RKO (cell line): ENCODE data around the gene C14orf93.
"Not testable (repeated sequence)": the region's sequence is repeated elsewhere in the genome, so short reads cannot be mapped to it uniquely, and the experiment has no call there.

Source experiments
- DNase-seq: peaks from one replicate; pipeline ENCODE4 v3.0.0-alpha.2; 2016; ENCODE audit warnings: low spot score

The C14orf93 gene

GRCh38 chr14:22973217-22974032 is 36.5 kb downstream of the C14orf93 start:
- peak; percentile 69 for DNase-seq

DNA sequence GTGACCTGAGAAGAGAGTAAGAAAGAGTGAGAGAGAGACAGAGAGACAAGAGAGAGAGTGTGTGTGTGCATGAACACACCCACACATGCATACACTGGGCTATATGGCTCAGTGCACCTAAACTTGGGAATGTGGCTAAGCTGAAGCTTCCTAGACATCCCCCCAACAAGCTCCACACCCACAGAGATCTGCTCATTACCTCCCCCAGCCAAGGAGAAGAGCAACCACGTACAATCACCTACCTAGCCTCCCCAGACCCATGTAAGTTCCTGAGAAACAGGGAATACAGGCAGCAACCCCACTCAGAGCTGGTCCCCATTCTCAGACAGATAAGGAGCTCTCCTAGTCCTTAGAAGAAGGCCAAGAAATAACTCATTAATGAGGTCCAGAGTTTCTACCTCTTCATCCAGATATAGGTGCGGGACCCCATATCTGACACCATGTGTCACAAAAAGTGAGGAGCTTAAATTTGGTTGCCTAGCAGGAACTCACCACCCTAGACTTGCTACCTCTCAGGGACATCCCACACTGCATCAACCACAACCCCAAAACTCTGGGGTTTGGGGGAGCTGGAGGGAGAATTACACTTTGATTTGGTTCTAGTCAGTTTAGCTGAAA is 37.5 kb downstream of the C14orf93 start:
- DNase-seq, result no peak

GRCh38 chr14:22971152-22971551 is 38.8 kb downstream of the C14orf93 start:
- no peak for DNase-seq

DNA sequence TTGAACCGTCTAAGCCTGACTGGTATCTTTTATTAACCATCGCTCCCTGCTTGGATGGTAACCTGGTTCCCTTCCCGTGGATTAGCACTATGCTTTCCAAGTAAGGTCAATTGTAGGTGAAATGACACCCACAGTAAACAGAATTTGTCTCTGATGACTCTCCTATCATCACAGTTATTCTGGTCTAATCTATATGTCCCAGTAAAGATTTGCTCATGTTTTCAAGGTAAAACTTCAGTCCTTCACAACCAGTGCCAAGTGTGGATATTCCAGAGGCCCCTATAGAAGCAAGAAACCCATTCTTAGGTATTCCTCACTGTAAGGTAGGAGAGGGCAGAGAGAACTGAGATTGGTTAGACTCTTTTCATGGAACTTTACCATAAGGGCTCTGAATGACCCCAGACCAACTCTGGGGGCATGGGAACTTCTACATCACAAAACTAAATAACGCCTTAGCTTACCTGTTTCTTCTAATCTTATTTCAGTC is 43.1 kb downstream of the C14orf93 start:
- DNase-seq, result no peak

- not testable (repeated sequence) for DNase-seq
Measured at GRCh38 chr14:22965916-22966782, 43.8 kb downstream of the C14orf93 start.

DNA sequence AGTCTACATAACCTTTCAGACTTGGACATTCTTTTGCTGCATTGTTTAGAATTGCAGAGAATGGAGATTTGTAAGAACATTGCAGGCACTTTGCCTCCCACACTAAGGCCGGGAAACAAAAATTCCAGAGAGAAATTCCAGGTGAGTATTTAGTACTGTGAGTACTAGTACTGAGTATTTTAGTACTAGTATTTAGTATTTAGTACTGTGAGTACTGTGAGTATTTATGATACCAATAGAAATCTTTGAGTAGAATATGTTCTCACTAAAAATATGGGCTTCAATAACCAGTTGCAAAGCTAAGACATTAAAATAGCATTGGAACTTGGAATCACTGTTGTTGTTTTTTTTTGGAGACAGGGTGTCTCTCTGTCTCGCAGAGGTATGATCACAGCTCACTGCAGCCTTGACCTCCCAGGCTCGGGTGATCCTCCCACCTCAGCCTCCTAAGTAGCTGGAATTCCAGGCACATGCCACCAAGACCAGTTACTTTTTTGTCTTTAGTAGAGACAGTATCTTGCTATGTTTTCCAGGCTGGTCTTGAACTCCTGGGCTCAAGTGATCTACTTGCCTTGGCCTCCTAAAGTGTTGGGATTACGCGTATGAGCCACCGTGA is 47.8 kb downstream of the C14orf93 start:
- DNase-seq, result no peak

DNA sequence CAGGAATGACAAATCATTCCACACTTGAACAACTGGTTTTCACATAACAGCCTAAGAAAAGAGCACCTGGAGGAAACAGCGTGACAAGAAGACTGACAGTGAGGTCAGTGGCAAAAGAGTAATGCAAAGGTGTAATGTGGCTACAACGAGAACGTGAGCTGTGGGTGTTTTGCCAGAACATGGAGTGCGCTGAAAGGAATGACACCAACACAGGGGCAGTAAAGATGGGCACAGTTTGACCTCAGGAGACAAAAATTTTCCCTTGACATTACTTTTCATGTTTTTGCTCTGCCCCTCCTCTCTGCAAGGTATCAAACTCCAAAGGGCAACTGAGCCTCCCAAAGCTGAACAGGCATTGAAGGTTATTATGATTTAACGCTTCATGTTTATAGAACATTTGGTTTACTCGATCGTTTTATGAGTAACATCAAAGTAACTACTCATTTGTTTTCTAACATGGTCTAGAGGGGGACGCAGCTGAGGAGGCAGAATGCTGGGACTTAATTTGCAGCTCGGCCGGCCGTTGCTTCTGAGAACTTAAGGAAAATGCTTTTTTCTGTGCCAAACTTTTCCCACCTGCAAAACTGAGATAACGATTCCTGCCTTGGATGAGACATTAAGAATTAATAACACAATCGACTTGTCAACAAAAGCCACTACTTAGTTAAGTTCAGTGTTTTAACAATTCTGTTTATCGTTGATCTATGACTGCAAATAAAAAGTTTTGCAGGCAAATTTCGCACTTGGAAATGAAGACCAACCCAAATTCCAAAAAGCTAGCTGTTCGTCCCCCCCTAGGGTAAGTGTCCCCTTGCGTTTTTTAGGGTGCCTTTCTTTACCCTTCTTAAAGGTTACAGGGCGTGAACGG is 54.0 kb downstream of the C14orf93 start:
- no peak for DNase-seq

- DNase-seq, result no peak
Measured at GRCh38 chr14:22952418-22952817, 57.5 kb downstream of the C14orf93 start.

- DNase-seq, result not testable (repeated sequence)
Measured at GRCh38 chr14:22951795-22952194, 58.1 kb downstream of the C14orf93 start.

- DNase-seq, result no peak
Measured at GRCh38 chr14:22945642-22946041, 64.3 kb downstream of the C14orf93 start.

DNA sequence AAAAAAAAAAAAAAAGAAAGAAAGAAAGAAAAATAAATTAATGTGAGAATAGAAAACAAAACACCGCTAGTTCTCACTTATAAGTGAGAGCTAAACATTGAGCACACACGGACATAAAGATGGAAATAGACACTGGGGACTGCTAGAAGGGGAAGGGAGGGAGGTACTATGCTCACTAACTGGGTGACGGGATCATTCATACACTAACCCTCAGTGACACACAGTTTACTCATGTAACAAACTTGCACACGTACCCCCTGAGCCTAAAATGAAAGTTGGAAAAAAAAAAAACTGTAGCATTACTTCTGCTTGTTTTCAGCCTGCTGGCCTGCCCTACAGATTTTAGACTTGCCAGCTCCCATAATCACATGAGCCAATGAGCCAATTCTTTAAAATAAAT is 70.3 kb downstream of the C14orf93 start:
- peak; percentile 87 for DNase-seq
